Prostate gland (tissue), 2 donors: ENCODE measurements around the gene NRXN2.

Source experiments
- CTCF ChIP-seq, 4 experiments: fragments of 200-600 bp in 2 of 4; fragments of 450-650 bp in 2 of 4; sonication (generic) in 2 of 4; IDR thresholded peaks; 1 replicate in 3 of 4; 2 replicates in 1 of 4; pipeline ENCODE4 v1.5.1; 2016 to 2019; ENCODE audit warnings: antibody characterized with exemption in 4 of 4, mild to moderate bottlenecking in 2 of 4, moderate library complexity in 2 of 4
- POLR2AphosphoS5 ChIP-seq: sonication (generic); formaldehyde crosslinking; IDR thresholded peaks from one replicate; pipeline ENCODE4 v1.6.1; 2017; ENCODE audit warnings: antibody characterized with exemption

GRCh38 chr11:64609436-64610047 is 113.5 kb downstream of the NRXN2 start:
- TF ChIP-seq CTCF (IDR thresholded peaks at IDR 0.05) (no peak), POLR2AphosphoS5 (no peak)
